NCI-H146 treated with DMSO at 0.1 percent for 48 hours (cell line): ENCODE data around the gene NPHP1.
"Not testable (repeated sequence)": the region's sequence is repeated elsewhere in the genome, so short reads cannot be mapped to it uniquely, and the experiment has no call there.

Experiments used
- DNase-seq: peaks from one replicate; lab custom pipeline; 2025; ENCODE audit not compliant: unreplicated experiment; lab: John Stamatoyannopoulos, UW

Gene NPHP1

GRCh38 chr2:110105183-110105582 is 99.6 kb downstream of the NPHP1 start:
- no peak for DNase-seq

DNA sequence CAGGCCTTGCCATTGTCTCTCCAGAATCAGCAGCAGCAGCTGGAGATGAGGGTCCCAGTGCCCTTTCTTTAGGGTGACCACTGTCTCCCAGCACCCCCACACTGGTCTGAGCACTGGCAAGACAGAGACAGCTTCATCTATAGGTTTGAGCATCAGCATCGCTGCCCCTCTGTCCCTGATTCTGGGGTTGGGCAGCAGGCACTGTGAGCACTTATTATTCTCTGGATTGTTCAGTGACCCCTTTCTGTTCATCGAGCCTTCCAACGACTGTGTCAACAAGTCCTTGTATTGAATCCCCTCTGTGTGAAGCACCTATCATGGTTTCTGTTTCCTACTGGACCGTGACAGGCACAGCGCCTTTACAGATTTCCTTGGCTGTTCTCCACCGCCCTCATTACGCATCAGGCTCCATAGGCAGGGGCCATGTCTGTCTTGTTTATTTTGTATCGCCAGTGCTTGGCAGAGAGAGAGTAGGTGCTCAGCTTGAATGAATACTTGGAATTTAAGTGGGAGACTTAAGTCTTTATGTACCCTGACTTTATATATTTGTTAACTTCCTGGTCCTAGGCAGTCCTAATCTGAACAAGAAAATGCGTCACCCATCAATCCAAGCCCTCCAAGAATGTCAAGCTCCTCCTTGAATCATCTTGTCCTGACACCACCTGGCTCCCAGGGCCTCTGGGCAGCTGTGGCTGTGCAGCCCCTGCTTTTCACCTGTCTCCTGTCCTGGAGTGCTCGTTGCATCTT is 100.6 kb downstream of the NPHP1 start:
- no peak for DNase-seq

- no peak for DNase-seq
Measured at GRCh38 chr2:110103061-110103961, 101.5 kb downstream of the NPHP1 start.

DNA sequence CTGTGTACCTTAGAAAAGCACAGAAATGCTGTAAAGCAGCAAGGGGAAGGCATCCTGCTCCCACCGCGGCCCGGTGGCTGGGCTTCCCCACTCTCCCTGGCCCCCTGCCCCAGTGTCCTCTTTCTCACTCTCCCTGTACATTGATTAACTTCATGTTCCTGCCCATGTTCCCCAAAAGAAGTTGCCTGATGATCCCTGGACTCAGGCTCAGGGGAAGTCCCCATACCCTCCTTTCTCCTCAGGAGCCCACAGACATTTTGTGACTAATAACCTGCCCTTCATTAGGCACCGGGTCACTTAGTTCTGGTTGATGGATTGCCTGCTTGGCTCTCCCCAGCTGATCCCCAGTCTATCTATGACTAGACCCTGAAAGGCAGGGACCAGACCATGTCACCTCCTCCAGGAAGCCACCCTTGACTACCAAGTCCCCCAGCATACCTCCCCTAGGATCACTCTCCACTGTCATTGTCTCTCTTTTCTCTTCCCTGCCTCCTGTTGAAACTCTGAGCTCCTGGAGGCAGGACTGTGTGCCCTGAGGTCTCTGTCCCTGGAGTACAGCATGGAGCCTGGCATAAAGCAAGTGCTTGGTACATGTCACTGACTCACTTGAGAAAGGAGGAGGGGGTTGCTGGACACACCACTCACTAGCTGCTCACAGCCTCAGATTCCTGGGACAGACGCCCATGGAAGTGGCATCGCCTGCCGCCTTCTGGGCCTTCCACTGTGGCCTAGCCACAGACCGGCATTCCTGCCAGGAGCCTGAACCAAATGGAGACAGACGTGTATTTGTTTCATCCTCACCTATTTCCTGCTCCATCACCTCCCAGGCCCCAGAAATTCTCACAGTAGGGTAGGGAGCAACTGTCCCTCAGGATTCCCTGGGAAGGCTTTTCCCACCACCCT is 102.7 kb downstream of the NPHP1 start:
- DNase-seq = no peak

DNA sequence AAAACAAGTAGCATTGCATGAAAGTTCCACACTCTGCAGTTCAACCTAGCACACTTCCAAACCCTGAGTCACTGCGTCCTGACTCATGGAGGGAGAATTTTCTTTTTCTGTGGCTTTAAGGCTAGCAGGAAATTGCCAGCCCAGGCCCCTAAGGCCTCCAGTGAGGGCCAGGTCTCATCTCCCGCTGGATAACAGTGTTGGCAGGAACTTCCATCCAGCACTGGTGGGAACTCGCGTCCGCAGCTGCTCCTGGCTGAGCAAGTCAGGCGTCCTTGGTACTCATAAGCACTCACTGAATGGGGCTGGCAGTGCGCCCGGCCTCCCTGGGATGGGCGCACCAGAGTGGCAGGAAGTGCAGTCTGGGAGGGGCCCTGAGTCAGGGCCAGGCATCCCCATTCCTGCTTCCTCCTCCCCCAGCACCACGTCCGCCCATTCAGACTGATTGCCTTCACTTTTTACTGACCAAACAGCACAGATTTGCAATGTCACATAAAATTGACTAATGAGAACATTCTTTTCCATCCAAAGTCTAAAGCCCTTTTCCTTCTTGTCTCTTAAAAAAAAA is 103.5 kb downstream of the NPHP1 start:
- DNase-seq = no peak

DNA sequence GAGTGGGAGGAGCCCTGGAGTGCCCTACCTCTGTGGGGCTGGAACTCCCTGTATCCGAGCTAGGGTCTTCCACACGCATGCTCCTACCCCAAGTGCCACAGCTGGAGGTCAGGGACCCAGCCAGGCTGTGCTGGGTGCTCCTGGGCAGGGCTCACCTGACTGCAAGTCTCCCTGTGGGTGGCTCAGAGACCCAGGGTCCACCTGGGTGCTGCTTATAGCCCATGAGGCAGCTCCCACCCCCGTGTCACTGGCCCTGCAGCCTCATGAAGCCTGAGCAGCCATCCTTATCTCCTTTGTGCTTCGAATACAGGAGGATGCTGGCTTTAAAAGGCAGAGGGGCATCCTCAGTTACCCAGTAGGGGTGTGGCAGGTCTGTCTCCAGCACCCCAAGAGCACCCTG is 103.9 kb downstream of the NPHP1 start:
- DNase-seq = not testable (repeated sequence)

DNA sequence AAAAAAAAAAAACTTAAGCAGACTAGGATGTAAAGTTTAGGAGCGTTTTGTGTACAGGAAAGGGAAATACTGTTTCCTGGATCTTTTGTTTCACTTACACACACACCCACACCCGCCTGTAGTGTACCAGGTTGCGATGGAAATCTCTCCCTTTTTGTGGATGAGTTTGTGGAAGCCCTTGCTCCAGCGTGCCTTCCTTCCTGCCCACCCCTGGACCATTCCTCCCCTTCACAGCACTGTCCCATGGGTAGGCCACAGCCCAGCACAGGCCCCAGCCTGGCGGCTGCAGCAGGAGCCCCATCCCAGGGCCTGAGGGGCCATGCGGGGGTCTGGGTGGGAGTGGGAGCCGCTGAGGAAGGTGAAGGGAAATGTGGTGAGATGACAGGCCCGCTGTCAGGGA is 104.3 kb downstream of the NPHP1 start:
- no peak for DNase-seq

DNA sequence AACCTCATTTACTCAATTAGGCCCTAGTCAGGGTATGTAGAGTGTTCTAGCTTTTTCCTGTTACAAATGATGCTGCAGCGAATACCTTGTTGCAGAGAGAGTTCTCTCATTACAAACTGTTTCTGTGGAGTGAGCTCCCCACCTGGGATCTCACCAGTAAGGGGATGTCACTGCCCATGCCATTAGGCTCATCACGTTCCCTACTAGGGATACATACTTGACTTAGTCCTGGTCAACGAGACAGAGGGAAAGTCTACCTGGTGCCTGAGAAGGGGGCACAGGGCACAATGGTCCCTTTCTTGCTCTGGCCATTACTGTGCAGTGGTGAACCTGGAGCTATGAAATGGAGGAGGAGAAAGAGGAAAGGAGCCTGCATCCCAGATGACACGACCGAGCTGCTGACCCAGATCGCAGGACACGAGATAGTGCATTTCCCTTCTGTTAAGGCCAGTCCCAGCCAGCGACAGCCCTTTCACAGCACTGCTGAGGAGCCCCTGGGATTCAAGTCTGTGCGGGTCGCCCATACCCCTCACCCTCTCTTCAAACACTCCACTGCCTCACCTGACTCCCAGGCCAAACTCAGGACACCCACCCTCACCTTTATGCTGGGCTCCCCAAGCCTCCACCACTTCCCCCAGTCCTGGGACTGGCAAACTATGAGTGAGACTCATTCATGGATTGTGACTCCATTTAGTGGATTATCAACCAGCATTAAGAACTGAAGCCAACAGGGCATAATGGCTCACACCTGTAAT is 105.2 kb downstream of the NPHP1 start:
- no peak for DNase-seq

- no peak for DNase-seq
Measured at GRCh38 chr2:110099038-110099425, 105.8 kb downstream of the NPHP1 start.

DNA sequence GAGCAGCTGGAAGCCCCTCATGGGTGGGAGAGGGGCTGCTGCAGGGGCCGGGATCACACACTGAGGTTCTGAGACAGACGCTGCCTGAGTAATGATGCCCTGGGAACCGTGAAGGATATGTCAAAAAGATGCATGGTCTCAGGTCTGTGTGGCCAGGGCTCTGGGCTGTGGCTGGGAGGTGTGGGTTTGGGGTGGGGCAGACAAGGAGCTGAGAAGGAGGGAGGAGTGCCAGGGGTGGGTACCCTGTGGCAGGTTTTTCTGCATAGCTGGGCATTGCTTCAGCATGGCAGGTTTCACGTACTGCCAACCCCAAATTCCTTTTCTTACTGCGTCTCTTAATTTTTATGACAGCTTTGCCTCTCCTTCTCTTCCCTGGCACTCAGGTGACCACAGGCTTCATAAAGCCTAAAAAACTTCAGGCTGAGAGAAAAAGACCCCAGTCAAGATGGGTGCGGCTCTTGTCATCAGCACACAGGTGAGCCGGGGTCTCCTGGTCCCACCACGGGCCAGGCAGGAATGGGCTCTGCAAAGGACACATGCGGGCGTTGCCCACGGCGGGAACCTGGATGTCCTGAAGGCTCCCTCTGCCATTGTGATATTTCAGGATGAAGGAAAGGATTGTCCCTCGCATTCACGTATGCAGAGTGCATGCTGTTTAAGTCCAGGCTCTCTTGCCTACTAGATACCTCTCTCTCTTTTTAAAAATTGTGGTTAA is 107.2 kb downstream of the NPHP1 start:
- no peak for DNase-seq

DNA sequence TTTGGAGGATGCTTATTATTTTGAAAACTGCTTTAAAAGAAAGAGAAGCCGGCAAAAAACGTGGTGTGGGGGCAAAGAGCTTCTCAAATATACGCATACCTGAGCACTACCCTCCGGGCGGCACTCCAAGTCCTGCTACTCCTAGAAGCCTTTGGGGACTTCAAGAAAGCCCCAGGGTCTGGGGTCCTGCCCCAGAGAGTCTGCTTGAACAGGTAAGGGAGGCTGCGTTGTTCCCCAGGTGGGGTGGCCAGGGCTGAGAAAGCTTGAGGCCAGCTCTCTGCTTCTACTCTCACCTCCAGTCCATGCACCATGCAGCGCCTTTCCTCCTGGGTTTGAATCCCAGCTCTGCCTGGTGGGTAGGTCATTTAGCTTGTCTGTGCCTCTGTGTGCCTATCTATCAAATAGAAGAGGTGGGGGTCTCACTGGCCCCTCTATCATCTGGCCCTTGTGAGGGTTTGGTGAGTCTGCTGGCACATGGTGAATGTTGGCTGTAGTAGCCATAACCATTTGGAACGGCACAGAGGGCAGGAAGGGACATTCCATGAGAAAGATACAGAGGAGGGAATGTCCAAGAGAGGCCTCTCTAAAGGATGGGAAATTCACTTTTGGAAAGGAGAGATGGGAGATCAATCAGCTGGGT is 108.7 kb downstream of the NPHP1 start:
- DNase-seq = no peak

DNA sequence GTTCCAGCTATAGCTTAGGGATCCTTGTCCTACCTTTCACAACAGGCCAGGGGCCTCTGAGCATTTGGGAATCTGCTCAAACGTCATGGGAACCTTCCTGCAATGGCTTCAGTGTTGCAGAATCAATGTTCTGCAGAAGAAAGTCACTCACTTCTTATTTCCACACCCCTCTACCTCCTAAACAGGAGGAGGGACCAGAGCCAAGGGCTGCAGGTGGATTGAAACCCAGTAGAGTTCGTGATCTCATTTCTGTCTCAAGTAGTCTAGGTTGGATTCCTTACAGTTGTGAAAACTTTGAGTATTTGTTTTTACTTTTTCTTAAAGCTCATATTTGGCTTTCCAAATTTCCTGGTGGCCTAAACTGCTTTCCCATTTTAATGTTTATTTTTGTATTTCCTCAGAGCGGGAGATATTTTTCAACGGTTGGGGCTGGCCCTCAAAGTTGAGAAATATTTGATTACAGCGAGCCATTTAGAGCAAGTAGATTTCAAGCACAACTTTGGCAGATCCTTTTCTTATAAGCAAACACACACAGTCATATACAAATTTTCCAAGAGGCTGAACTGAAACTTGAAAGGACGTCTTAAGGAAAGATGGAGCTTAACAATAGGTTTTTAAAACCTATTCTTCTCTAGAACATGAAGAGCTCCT is 109.8 kb downstream of the NPHP1 start:
- DNase-seq = not testable (repeated sequence)

- not testable (repeated sequence) for DNase-seq
Measured at GRCh38 chr2:110093924-110094323, 110.9 kb downstream of the NPHP1 start.

- not testable (repeated sequence) for DNase-seq
Measured at GRCh38 chr2:110090164-110090563, 114.6 kb downstream of the NPHP1 start.

DNA sequence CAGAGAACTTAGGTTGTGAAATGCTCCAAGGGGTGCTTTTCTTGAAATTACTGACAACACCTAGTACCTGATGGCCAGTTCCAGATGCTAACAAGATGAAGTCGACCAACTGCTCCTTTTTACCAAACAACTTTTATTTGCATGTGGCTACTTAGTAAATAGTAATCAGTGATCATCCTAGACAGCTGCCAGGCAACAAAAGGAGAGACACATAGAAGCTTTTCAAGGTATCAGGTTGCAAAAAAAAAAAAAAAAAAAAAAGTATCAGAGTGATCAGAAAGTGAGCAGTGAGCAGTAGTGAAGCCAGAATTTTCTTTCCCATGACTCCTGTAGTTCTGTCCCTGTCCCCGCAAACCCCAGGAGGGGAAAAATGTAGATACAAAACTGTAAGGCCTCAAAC is 121.1 kb downstream of the NPHP1 start:
- DNase-seq = not testable (repeated sequence)

- DNase-seq = not testable (repeated sequence)
Measured at GRCh38 chr2:110083162-110083561, 121.7 kb downstream of the NPHP1 start.

GRCh38 chr2:110078104-110078503 is 126.7 kb downstream of the NPHP1 start:
- DNase-seq = not testable (repeated sequence)

GRCh38 chr2:110075896-110076295 is 128.9 kb downstream of the NPHP1 start:
- not testable (repeated sequence) for DNase-seq
